Measurements from ENCODE around the gene TXNL4B. TPM values are rescaled to one million over a fixed set of nuclear protein-coding genes. Genes with fewer than 3 reads are reported as not detected.

The TXNL4B gene
- total and polyA plus RNA-seq, 2 donors (not counting 1 experiment from before 2014, with no cell fraction given) = 9.9 to 16.1 TPM

DNA sequence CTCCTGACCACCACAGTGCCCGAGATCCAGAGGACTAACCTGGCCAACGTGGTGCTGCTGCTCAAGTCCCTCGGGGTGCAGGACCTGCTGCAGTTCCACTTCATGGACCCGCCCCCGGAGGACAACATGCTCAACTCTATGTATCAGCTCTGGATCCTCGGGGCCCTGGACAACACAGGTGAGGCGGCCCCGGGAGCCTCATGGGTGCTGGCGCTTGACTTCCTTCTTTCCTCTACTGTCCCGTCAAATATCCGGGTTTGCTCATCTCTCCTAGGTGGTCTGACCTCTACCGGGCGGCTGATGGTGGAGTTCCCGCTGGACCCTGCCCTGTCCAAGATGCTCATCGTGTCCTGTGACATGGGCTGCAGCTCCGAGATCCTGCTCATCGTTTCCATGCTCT lies 14.0 kb upstream of the TXNL4B start:
- no peaks in the 10 kb centered on the region for H3K9me3 Mint-ChIP-seq (ENCODE audit: insufficient read depth)
- no peaks in the 10 kb centered on the region for H3K27me3 ChIP-seq (replicated peaks in 1 of 4; ENCODE audit: control extremely low read depth in 1 of 4, control insufficient read depth in 3 of 4, insufficient read depth in 4 of 4, low read length in 3 of 4)
- no peak for TF ChIP-seq EZH2 (IDR thresholded peaks at IDR 0.05; ENCODE audit: borderline replicate concordance, insufficient read depth, low read depth, low read length, poor library complexity, severe bottlenecking)
- no peak for TF ChIP-seq CTCF (IDR thresholded peaks at IDR 0.05)
- H3K79me2 ChIP-seq (ENCODE audit: control insufficient read depth, insufficient read depth, low read length) = no peaks in the 10 kb centered on the region
- ChIA-PET CTCF (no interaction called here), POLR2A (no interaction called here)
- no peak overlapping the region for H3K4me3 ChIP-seq (ENCODE audit: control extremely low read depth in 1 of 5, extremely low read depth in 1 of 5, insufficient read depth in 1 of 5, low read depth in 2 of 5, low read length in 4 of 5)
- no peak overlapping the region for H3K27ac ChIP-seq (ENCODE audit: low read length in 2 of 2)
- no peak overlapping the region for H3K4me2 ChIP-seq (replicated peaks; ENCODE audit: low read depth, low read length, poor library complexity, severe bottlenecking)
- H3K27ac Mint-ChIP-seq = no peak overlapping the region
- peaks cover 4% of the 10 kb centered on the region for H3K4me1 Mint-ChIP-seq
- no peak overlapping the region for H3K4me3 Mint-ChIP-seq
- WGBS (ENCODE audit: insufficient coverage) = 97% methylated on average over 17 of the region's 17 CpGs
- ATAC-seq (ENCODE audit: low read depth) = no peak
- H3K27me3 Mint-ChIP-seq = no peaks in the 10 kb centered on the region
- no peak for DNase-seq
- H3K4me1 ChIP-seq (ENCODE audit: control insufficient read depth in 2 of 2, insufficient read depth in 2 of 2, low read length in 2 of 2) = peaks cover 0 to under 1% of the 10 kb centered on the region in 2 donors
- H3K9me3 ChIP-seq (ENCODE audit: control extremely low read depth in 1 of 3, control insufficient read depth in 2 of 3, insufficient read depth in 1 of 3, low read length in 2 of 3) = no peaks in the 10 kb centered on the region
- intact Hi-C loops (cut with micrococcal nuclease) = no loop called here
- H3K36me3 ChIP-seq (replicated peaks in 1 of 2; ENCODE audit: control extremely low read depth in 1 of 2, control insufficient read depth in 1 of 2, extremely low read depth in 1 of 2, insufficient read depth in 2 of 2, low read length in 1 of 2) = peaks cover 2 to 93% of the 10 kb centered on the region in 2 experiments
- no peak overlapping the region for H2AFZ ChIP-seq (ENCODE audit: insufficient read depth, low read depth, low read length, poor library complexity, severe bottlenecking)
- peaks cover 3% of the 10 kb centered on the region for H4K20me1 ChIP-seq (ENCODE audit: control insufficient read depth, insufficient read depth, low read length, poor library complexity, severe bottlenecking)
- H3K9ac ChIP-seq (ENCODE audit: low read length) = no peak overlapping the region

DNA sequence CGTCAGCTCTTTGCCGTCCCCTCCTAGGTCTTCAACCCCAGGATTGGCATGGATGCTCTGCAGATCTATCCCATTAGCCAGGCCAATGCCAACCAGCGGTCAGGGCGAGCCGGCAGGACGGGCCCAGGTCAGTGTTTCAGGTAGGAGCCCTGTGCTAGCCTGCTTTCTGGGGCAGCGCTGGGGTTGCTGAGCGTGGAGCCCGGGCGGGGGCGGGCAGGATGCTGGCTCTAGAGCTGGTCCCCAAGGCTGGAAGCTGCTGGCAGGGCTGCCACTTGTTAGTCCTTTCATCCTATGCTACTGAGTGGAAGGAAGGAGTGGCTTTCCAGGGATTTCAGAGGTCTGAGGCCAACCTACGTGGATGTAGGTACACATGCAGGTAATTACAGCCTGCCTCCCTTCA lies 12.6 kb upstream of the TXNL4B start:
- CTCF ChIA-PET = no interaction called here

More for the DNA sequence above, 12.6 kb upstream of the TXNL4B start:
- peaks cover 15% of the 10 kb centered on the region for H3K4me1 Mint-ChIP-seq
- Histone ChIP-seq H4K20me1 (ENCODE audit: control insufficient read depth, insufficient read depth, low read length, poor library complexity, severe bottlenecking) (peaks cover 4% of the 10 kb centered on the region), H3K9me3 (ENCODE audit: control extremely low read depth in 1 of 3, control insufficient read depth in 2 of 3, insufficient read depth in 1 of 3, low read length in 2 of 3) (no peaks in the 10 kb centered on the region), H3K27me3 (replicated peaks in 1 of 4; ENCODE audit: control extremely low read depth in 1 of 4, control insufficient read depth in 3 of 4, insufficient read depth in 4 of 4, low read length in 3 of 4) (no peaks in the 10 kb centered on the region), H3K9ac (ENCODE audit: low read length) (no peak overlapping the region), H3K27ac (ENCODE audit: low read length in 2 of 2) (no peak overlapping the region), H3K4me1 (ENCODE audit: control insufficient read depth in 2 of 2, insufficient read depth in 2 of 2, low read length in 2 of 2) (peaks cover 5 to 9% of the 10 kb centered on the region in 2 donors), H3K36me3 (replicated peaks in 1 of 2; ENCODE audit: control extremely low read depth in 1 of 2, control insufficient read depth in 1 of 2, extremely low read depth in 1 of 2, insufficient read depth in 2 of 2, low read length in 1 of 2) (peaks cover 2 to 96% of the 10 kb centered on the region in 2 experiments), H3K79me2 (ENCODE audit: control insufficient read depth, insufficient read depth, low read length) (no peaks in the 10 kb centered on the region), H3K4me2 (replicated peaks; ENCODE audit: low read depth, low read length, poor library complexity, severe bottlenecking) (no peak overlapping the region), H3K4me3 (ENCODE audit: control extremely low read depth in 1 of 5, extremely low read depth in 1 of 5, insufficient read depth in 1 of 5, low read depth in 2 of 5, low read length in 4 of 5) (no peak overlapping the region), H2AFZ (ENCODE audit: insufficient read depth, low read depth, low read length, poor library complexity, severe bottlenecking) (no peak overlapping the region)
- ATAC-seq (ENCODE audit: low read depth) (no peak), DNase-seq (no peak)
- no peak for TF ChIP-seq CTCF (IDR thresholded peaks at IDR 0.05)
- intact Hi-C loops (cut with micrococcal nuclease) = no loop called here
- POLR2A ChIA-PET = no interaction called here
- H3K9me3 Mint-ChIP-seq (ENCODE audit: insufficient read depth) = no peaks in the 10 kb centered on the region
- H3K27ac Mint-ChIP-seq = no peak overlapping the region
- 97% methylated on average over 11 of the region's 12 CpGs for WGBS (ENCODE audit: insufficient coverage)
- H3K4me3 Mint-ChIP-seq = no peak overlapping the region
- H3K27me3 Mint-ChIP-seq = no peaks in the 10 kb centered on the region
